GM19099 (cell line): ENCODE data around the gene P2RY11.

Source experiments
- POLR2A ChIP-seq: IDR thresholded peaks from 3 replicates; pipeline ENCODE4 v1.6.1; 2011; ENCODE audit warnings: low read depth; ENCODE audit not compliant: insufficient read length; ENCODE audit errors: extremely low read depth

Gene P2RY11

GRCh38 chr19:10137751-10138682 lies 26.5 kb downstream of the P2RY11 start:
- no peak for TF ChIP-seq POLR2A

GRCh38 chr19:10138879-10139795 lies 27.6 kb downstream of the P2RY11 start:
- no peak for TF ChIP-seq POLR2A

GRCh38 chr19:10139952-10140351 lies 28.5 kb downstream of the P2RY11 start:
- TF ChIP-seq POLR2A, result no peak

- no peak for TF ChIP-seq POLR2A
Measured at GRCh38 chr19:10141479-10141878, 30.0 kb downstream of the P2RY11 start.

- no peak for TF ChIP-seq POLR2A
Measured at GRCh38 chr19:10141973-10142372, 30.5 kb downstream of the P2RY11 start.

GRCh38 chr19:10142701-10143375 lies 31.3 kb downstream of the P2RY11 start:
- TF ChIP-seq POLR2A, result no peak

GRCh38 chr19:10143681-10144080 lies 32.2 kb downstream of the P2RY11 start:
- no peak for TF ChIP-seq POLR2A

GRCh38 chr19:10144361-10144760 lies 32.9 kb downstream of the P2RY11 start:
- TF ChIP-seq POLR2A, result no peak

GRCh38 chr19:10145031-10145430 lies 33.5 kb downstream of the P2RY11 start:
- no peak for TF ChIP-seq POLR2A

- no peak for TF ChIP-seq POLR2A
Measured at GRCh38 chr19:10146142-10146541, 34.6 kb downstream of the P2RY11 start.

- no peak for TF ChIP-seq POLR2A
Measured at GRCh38 chr19:10149427-10149826, 37.9 kb downstream of the P2RY11 start.

- TF ChIP-seq POLR2A, result no peak
Measured at GRCh38 chr19:10151521-10151920, 40.0 kb downstream of the P2RY11 start.

GRCh38 chr19:10152100-10152499 lies 40.6 kb downstream of the P2RY11 start:
- no peak for TF ChIP-seq POLR2A

GRCh38 chr19:10155839-10156238 lies 44.3 kb downstream of the P2RY11 start:
- no peak for TF ChIP-seq POLR2A

- TF ChIP-seq POLR2A, result no peak
Measured at GRCh38 chr19:10158071-10158470, 46.6 kb downstream of the P2RY11 start.

- TF ChIP-seq POLR2A, result no peak
Measured at GRCh38 chr19:10158485-10158884, 47.0 kb downstream of the P2RY11 start.

GRCh38 chr19:10159610-10160009 lies 48.1 kb downstream of the P2RY11 start:
- no peak for TF ChIP-seq POLR2A
